Heart right ventricle (tissue), 16 donors: ENCODE results near the gene CGB8. TPM values are rescaled to one million over a fixed set of nuclear protein-coding genes. Genes with fewer than 3 reads are reported as not detected.

Source experiments
- ATAC-seq, 8 donors: fragments of 200-7000 bp; cut with Tn5 transposase; one replicate each; pipeline ENCODE4 v1.9.1; 2020; ENCODE audit warnings: mild to moderate bottlenecking in 8 of 8, moderate library complexity in 8 of 8, moderate number of reproducible peaks in 1 of 8
- DNase-seq, 2 donors: peaks; one replicate each; pipeline ENCODE4 v3.0.0-alpha.2; 2020
- H3K27ac ChIP-seq, 10 donors: fragments of 200-600 bp; sonication (generic) in 2 of 10; one replicate each; pipeline versions ENCODE4 v1.5.0 to v1.8.0; 2020 to 2022; ENCODE audit warnings: mild to moderate bottlenecking in 3 of 10
- H3K27me3 ChIP-seq, 7 donors: fragments of 200-600 bp; one replicate each; pipeline ENCODE4 v1.8.0; 2021 to 2022; ENCODE audit warnings: mild to moderate bottlenecking in 2 of 7
- H3K36me3 ChIP-seq, 9 donors: fragments of 200-600 bp; sonication (generic) in 1 of 9; one replicate each; pipeline versions ENCODE4 v1.5.0 to v1.8.0; 2020 to 2022; ENCODE audit warnings: mild to moderate bottlenecking in 2 of 9
- H3K4me1 ChIP-seq, 9 donors: fragments of 200-600 bp; sonication (generic) in 1 of 9; one replicate each; pipeline versions ENCODE4 v1.5.0 to v1.8.0; 2020 to 2022; ENCODE audit warnings: mild to moderate bottlenecking in 4 of 9
- H3K4me3 ChIP-seq, 10 donors: fragments of 200-600 bp; sonication (generic) in 2 of 10; one replicate each; pipeline versions ENCODE4 v1.5.0 to v1.8.0; 2020 to 2022; ENCODE audit warnings: mild to moderate bottlenecking in 7 of 10, moderate library complexity in 2 of 10
- H3K9me3 ChIP-seq, 11 donors: fragments of 200-600 bp in 10 of 11; sonication (generic) in 2 of 11; one replicate each; pipeline versions ENCODE4 v1.5.0 to v1.8.0; 2013 to 2022; ENCODE audit warnings: mild to moderate bottlenecking in 2 of 11, control low read depth in 1 of 11, moderate library complexity in 1 of 11
- CTCF ChIP-seq, 9 donors: fragments of 200-600 bp; sonication (generic) in 2 of 9; IDR thresholded peaks; one replicate each; pipeline versions ENCODE4 v1.5.0 to v1.8.0; 2021 to 2022; ENCODE audit warnings: antibody characterized with exemption in 9 of 9, mild to moderate bottlenecking in 5 of 9, moderate library complexity in 1 of 9
- WGBS, 2 donors: extraction: QIAGEN DNeasy Blood & Tissue Kit; methylation state at CpG; one replicate each; pipeline ENCODE4 v1.1.7; 2013; ENCODE audit warnings: inconsistent platforms in 1 of 2; 5-methylcytosine and 5-hydroxymethylcytosine counted together
- intact Hi-C, 10 donors: fragments of 100-400 bp; cut with DNase I; formaldehyde crosslinking; loops; one replicate each; pipeline versions ENCODE4 v1.11.1 to v1.14.2; 2022
- polyA plus RNA-seq, 2 donors: library from polyadenylated mRNA; stranded (reverse); fragments of 200-250 nt; gene quantifications; one replicate each; pipeline ENCODE4 v1.2.3, GENCODE V29; 2013
- total RNA-seq, 10 donors: library from RNA; stranded (reverse); fragmentation: NEBNext Ultra II Directional in 3 of 10; extraction: Animal tissue kit (Norgen Biotek cat#: 25700) in 3 of 10; gene quantifications; one replicate each; pipeline versions ENCODE4 v1.2.1 to v1.2.4, GENCODE V29; 2021 to 2023
- donor health status: Arrhythmogenic right ventricular cardiomyopathy.
- donor health status: ischemic (EF 13 %, LVEDD 7.1; RV severe dilation, severe dysfunction).
- donor health status: healthy with polysubstance abuse.
- donor health status: DM: no; HTN: yes; CAD: no.
- donor health status: DM: no; HTN: no; CAD: no.
- donor health status: ischemic (EF 25% LVEDD 6.9; RV normal size, moderate dysfunction).
- donor health status: ischemic (EF 25% LVEDD 5.7; RV mildly dilated, moderate dysfunction).
- donor health status: healthy.
- donor health status: DM: yes; HTN: yes; CAD: no.
- donor health status: Ischemic cardiomyopathy.
- donor health status: ischemic (EF 35%, LVEDD 5.7; RV mildly dilated, moderate dysfunction).
- donor health status: nonischemic (EF 11% LVEDD 7.7; RV severe dilation, severe dysfunction).
- donor health status: DM: yes; HTN: yes; CAD: no.
- donor health status: PGD.
- donor health status: ischemic (EF 29% LVEDD 5.4; RV normal size, mild dysfunction).
- donor health status: nonischemic (EF 23%, LVEDD 6.1; RV moderate dilation, normal function).

The CGB8 gene
- total and polyA plus RNA-seq, 12 donors: not detected

- Histone ChIP-seq H3K27ac (no peak overlapping the region), H3K4me3 (no peak overlapping the region), H3K9me3 (no peaks in the 10 kb centered on the region), H3K4me1 (peaks cover 0 to 22% (median 9%) of the 10 kb centered on the region in 9 donors), H3K27me3 (peaks cover 0 to 95% (median 72%) of the 10 kb centered on the region in 7 donors), H3K36me3 (no peaks in the 10 kb centered on the region)
- ATAC-seq (no peak), DNase-seq (no peak)
- intact Hi-C loops: no loop called here
- no peak for TF ChIP-seq CTCF (IDR thresholded peaks at IDR 0.05)
- 55 to 64% methylated on average over 3 of the region's 3 CpGs for WGBS, 2 donors
These were observed 18.6 kb upstream of the CGB8 start for GRCh38 chr19:49067554-49067953.

GRCh38 chr19:49065905-49066512 is 17.1 kb upstream of the CGB8 start:
- H3K4me3 ChIP-seq: no peak overlapping the region
- DNase-seq (no peak), ATAC-seq (peak in 1 of 8 donors; percentile 46)
- no peaks in the 10 kb centered on the region for H3K9me3 ChIP-seq
- intact Hi-C loops: no loop called here
- no peak for TF ChIP-seq CTCF (IDR thresholded peaks at IDR 0.05)
- 34 to 35% methylated on average over 12 to 13 of the region's 13 CpGs for WGBS, 2 donors
- H3K36me3 ChIP-seq: no peaks in the 10 kb centered on the region
- H3K4me1 ChIP-seq: peaks cover 0 to 22% (median 9%) of the 10 kb centered on the region in 9 donors
- peaks cover 0 to 95% (median 66%) of the 10 kb centered on the region in 7 donors for H3K27me3 ChIP-seq
- H3K27ac ChIP-seq: no peak overlapping the region

GRCh38 chr19:49064768-49065611 is 16.1 kb upstream of the CGB8 start, which contains the start of gene NTF4:
Gene NTF4 (minus strand): TSS chr19:49064818. CDS start chr19:49061997, 2,821 bp downstream.
- no peak for TF ChIP-seq CTCF (IDR thresholded peaks at IDR 0.05)
- peaks cover 0 to 22% (median 9%) of the 10 kb centered on the region in 9 donors for H3K4me1 ChIP-seq
- no peaks in the 10 kb centered on the region for H3K9me3 ChIP-seq
- H3K27me3 ChIP-seq: peaks cover 0 to 91% (median 56%) of the 10 kb centered on the region in 7 donors
- no peak within 1 kb of the TSS for H3K27ac ChIP-seq
- H3K36me3 ChIP-seq: no peaks in the 10 kb centered on the region
- DNase-seq (no peak), ATAC-seq (peak in 7 of 8 donors; percentile 25 to 59 (median 41))
- intact Hi-C loops: no loop called here
- 3% methylated on average over 43 to 53 of the region's 53 CpGs for WGBS, 2 donors
- peak within 1 kb of the TSS in 8 of 10 donors; percentile 3 to 42 (median 27) for H3K4me3 ChIP-seq

- no peaks in the 10 kb centered on the region for H3K36me3 ChIP-seq
- peaks cover 0 to 83% (median 47%) of the 10 kb centered on the region in 7 donors for H3K27me3 ChIP-seq
- intact Hi-C loops: no loop called here
- no peaks in the 10 kb centered on the region for H3K9me3 ChIP-seq
- peak in 3 of 8 donors; percentile 10 to 47 (median 28) for ATAC-seq
- no peak overlapping the region for H3K4me3 ChIP-seq
- 47 to 54% methylated on average over 10 of the region's 10 CpGs for WGBS, 2 donors
- no peak overlapping the region for H3K27ac ChIP-seq
- H3K4me1 ChIP-seq: peaks cover 0 to 22% (median 9%) of the 10 kb centered on the region in 9 donors
- TF ChIP-seq CTCF (IDR thresholded peaks at IDR 0.05): no peak
- no peak for DNase-seq
These were observed 15.2 kb upstream of the CGB8 start for GRCh38 chr19:49064029-49064629.
